GM21447 (cell line): Measurements from ENCODE around the gene ZNF287.

Experiments
- ATAC-seq: cut with Tn5 transposase; IDR thresholded peaks from one replicate; pipeline ENCODE4 v1.9.1; 2021; ENCODE audit not compliant: unreplicated experiment

The ZNF287 gene

GRCh38 chr17:16517477-16517876, 51.5 kb downstream of the ZNF287 start:
- no peak for ATAC-seq

- no peak for ATAC-seq
Observed at GRCh38 chr17:16516594-16517051, 52.4 kb downstream of the ZNF287 start.

- ATAC-seq = no peak
Observed at GRCh38 chr17:16515933-16516332, 53.1 kb downstream of the ZNF287 start.

- ATAC-seq = no peak
Observed at GRCh38 chr17:16513873-16514272, 55.1 kb downstream of the ZNF287 start.

- ATAC-seq = no peak
Observed at GRCh38 chr17:16512011-16512410, 57.0 kb downstream of the ZNF287 start.

- ATAC-seq = no peak
Observed at GRCh38 chr17:16511593-16511992, 57.4 kb downstream of the ZNF287 start.

- no peak for ATAC-seq
Observed at GRCh38 chr17:16507918-16508533, 61.0 kb downstream of the ZNF287 start.

GRCh38 chr17:16506188-16506587, 62.8 kb downstream of the ZNF287 start:
- no peak for ATAC-seq

GRCh38 chr17:16504984-16505383, 64.0 kb downstream of the ZNF287 start:
- ATAC-seq = no peak
